Measurements from ENCODE around the gene ERO1A.

ERO1A gene

DNA sequence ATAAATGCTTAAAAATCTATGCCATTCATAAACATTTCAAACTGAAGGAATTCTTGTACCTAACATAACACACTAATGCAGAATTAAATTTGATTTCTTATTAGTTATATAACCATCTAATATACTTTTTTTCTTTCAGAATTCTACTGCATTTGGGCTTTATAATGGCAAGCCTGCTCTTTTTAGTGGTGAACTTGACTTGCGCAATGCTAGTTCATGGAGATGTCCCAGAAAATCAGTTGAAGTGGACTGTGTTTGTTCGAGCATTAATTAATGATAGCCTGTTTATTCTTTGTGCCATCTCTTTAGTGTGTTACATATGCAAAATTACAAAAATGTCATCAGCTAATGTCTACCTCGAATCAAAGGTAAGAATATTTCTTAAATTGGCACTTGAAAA is 95.4 kb downstream of the ERO1A start:
- no peak for DNase-seq

DNA sequence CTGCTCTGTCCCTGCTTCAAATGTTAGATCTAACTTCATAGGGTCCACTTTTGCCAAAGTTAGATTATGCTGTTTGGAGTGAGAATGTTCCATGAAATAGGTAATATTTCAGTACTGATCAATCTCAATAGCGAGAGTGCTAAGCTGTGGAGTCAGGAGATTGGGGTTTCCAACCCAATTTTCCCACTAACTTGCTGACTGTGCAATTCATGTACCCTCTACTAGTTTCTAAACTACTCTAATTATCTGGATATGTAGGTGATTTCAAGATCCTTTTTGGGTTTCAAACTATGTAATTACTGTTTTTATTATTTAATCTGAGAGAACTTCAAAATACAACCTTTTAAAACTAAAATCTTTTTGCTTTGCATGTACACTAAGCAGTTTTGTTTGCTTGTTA is 96.8 kb downstream of the ERO1A start:
- no peak for DNase-seq

DNA sequence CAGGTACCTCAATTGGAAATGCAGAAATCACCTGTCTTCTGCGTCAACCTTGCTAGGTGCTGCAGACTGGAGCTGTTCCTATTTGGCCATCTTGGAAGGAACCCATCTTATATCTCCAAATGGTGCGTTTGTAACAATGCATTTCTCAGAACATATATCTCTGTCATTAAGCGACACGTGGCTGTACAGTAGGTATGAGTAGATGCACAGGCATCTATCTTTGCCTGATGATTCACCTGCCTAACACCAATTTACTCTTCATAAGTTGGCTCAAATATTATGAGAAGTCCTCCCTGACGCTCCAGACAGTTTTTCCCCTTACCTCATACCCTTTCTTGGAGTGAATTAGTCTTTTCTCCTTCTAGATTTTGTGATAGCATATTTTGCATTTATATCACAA is 98.5 kb downstream of the ERO1A start:
- no peak for DNase-seq

DNA sequence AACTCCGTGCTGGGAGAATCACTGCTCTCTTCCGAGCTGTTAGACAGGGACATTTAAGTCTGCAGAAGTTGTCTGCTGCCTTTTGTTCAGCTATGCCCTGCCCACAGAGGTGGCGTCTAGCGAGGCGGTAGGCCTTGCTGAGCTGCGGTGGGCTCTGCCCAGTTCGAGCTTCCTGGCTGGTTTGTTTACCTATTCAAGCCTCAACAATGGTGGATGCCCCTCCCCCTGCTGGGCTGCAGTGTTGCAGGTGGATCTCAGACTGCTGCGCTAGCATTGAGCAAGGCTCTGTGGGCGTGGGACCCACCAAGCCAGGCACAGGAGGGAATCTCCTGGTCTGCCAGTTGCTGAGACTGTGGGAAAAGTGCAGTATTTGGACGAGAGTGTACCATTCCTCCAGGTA is 99.0 kb downstream of the ERO1A start:
- no peak for DNase-seq

DNA sequence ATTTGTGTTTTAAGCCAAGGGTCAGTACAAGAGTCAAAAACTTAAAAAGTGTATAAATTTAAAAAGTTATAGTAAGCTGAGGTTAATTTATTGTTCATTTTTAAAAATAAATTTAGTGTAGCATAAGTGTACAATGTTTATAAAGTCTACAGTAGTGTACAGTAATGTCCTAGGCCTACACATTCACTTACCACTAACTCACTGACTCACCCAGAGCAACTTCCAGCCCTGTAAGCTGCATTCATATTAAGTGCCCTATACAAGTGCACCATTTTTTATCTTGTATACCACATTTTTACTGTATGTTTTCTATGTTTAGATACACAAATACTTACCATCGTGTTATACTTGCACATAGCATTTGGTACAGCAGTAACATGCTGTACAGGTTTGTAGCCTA is 105.0 kb downstream of the ERO1A start:
- DNase-seq, result no peak

All from CD4-positive, alpha-beta T cell treated with Interleukin-4 for 4 hours (primary cell).